IPS-20b (cell line): Measurements from ENCODE around the gene ANO1.

ENCODE experiments used
- H3K27ac ChIP-seq: one replicate; pipeline ENCODE4 v1.5.1; 2013; ENCODE audit warnings: low read length
- H3K27me3 ChIP-seq: 2 replicates; pipeline ENCODE4 v1.6.1; 2013; ENCODE audit warnings: mild to moderate bottlenecking, low read length, inconsistent platforms; ENCODE audit not compliant: insufficient read depth
- H3K36me3 ChIP-seq: 2 replicates; pipeline ENCODE4 v1.6.1; 2013; ENCODE audit warnings: low read depth, mild to moderate bottlenecking, inconsistent platforms, low read length, moderate library complexity; ENCODE audit not compliant: insufficient read depth
- H3K4me1 ChIP-seq: 2 replicates; pipeline ENCODE4 v1.6.1; 2013; ENCODE audit warnings: mild to moderate bottlenecking, control low read depth, inconsistent platforms, low read length, moderate library complexity; ENCODE audit not compliant: insufficient read depth
- H3K4me3 ChIP-seq: 2 replicates; pipeline ENCODE4 v1.5.1; 2013; ENCODE audit warnings: mild to moderate bottlenecking, low read length, inconsistent platforms
- H3K9ac ChIP-seq: 2 replicates; pipeline ENCODE4 v1.6.1; 2013; ENCODE audit warnings: low read depth, mild to moderate bottlenecking, inconsistent platforms, low read length, moderate library complexity
- H3K9me3 ChIP-seq: 2 replicates; pipeline ENCODE4 v1.6.1; 2013; ENCODE audit warnings: mild to moderate bottlenecking, low read depth, low read length, inconsistent platforms; ENCODE audit not compliant: insufficient read depth

ANO1 gene

GRCh38 chr11:70124321-70125000 is 46.3 kb downstream of the ANO1 start:
- no peak overlapping the region for H3K27ac ChIP-seq
- no peak overlapping the region for H3K9ac ChIP-seq
- no peaks in the 10 kb centered on the region for H3K36me3 ChIP-seq
- H3K9me3 ChIP-seq = no peaks in the 10 kb centered on the region
- H3K4me1 ChIP-seq = peaks cover 22% of the 10 kb centered on the region
- no peak overlapping the region for H3K4me3 ChIP-seq
- no peaks in the 10 kb centered on the region; the same call in 1 of the 2 replicates for H3K27me3 ChIP-seq

GRCh38 chr11:70126494-70126893 is 48.4 kb downstream of the ANO1 start:
- H3K4me1 ChIP-seq = peaks cover 22% of the 10 kb centered on the region
- no peak overlapping the region for H3K27ac ChIP-seq

DNA sequence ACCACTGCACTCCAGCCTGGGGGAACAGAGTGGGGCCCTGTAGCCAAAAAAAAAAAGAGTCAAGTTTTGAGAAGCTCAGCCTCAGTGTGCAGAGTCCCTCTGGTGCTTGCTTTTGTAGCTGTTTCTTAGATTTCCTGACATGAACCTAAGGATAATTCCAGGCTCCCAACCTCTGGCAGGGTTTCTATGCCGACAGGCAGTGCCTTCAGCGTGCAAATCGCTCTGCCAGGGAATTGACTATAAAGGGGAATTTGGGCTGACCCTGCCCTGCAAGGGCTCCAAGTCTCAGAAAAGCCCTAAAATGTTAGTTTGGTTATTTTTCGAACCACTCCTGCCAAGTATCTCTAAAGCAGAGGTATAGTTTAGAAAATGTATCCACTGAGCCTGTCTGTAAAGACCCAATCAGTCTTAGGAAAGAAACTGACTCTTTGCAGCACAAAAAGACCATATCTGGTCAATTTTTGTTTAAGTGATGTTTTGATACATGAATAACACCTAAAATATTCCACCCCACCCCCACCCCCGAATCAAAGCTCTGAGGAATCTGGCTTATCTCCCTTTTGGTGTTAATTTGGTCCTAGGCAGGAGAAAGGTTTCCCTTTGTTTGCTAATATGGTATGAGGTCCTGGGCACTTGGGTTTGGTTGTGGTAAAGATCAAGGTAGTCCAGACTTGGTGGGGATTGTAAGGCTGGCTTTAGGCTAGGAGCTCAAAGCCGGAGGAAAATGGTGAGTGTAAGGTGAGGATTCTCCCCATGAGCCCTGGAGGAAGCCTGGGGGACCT is 49.7 kb downstream of the ANO1 start:
- Histone ChIP-seq H3K4me3 (no peak overlapping the region), H3K36me3 (no peaks in the 10 kb centered on the region), H3K9ac (no peak overlapping the region), H3K9me3 (no peaks in the 10 kb centered on the region), H3K4me1 (peaks cover 20% of the 10 kb centered on the region), H3K27ac (no peak overlapping the region), H3K27me3 (no peaks in the 10 kb centered on the region; the same call in 1 of the 2 replicates)

More at GRCh38 chr11:70126494-70126893, 48.4 kb downstream of the ANO1 start:
- Histone ChIP-seq H3K4me3 (no peak overlapping the region), H3K27me3 (no peaks in the 10 kb centered on the region; the same call in 1 of the 2 replicates), H3K9me3 (no peaks in the 10 kb centered on the region), H3K36me3 (no peaks in the 10 kb centered on the region), H3K9ac (no peak overlapping the region)

DNA sequence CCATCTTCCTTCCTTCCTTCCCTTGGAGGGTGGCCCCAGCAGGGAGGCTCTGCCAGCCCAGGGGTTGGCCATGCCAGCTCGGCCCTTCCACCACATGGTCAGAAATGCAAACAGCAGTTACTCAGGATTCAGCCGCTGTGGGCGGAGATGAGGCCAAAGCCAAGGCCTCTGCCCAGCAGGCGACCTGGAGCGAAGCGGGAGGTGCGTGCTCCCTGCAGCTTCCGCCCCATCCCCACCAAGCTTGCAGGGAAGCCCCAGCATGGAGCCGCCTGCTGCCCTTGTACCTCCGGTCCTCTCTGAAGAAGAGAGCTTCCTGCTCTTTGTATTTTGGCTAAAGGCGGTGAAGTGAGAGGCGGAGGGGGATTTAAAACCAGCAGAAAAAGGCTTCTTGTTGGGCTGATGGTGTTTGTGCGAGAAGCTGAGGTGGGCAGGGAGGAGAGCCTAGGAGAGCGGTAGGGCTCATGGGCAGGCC is 50.4 kb downstream of the ANO1 start:
- Histone ChIP-seq H3K9ac (peak overlapping the region; percentile 41; the same call in 1 of the 2 replicates), H3K27ac (no peak overlapping the region), H3K4me1 (peaks cover 18% of the 10 kb centered on the region), H3K36me3 (no peaks in the 10 kb centered on the region), H3K9me3 (no peaks in the 10 kb centered on the region), H3K4me3 (no peak overlapping the region; the same call in 1 of the 2 replicates), H3K27me3 (no peaks in the 10 kb centered on the region)

GRCh38 chr11:70129051-70129592 is 51.0 kb downstream of the ANO1 start:
- Histone ChIP-seq H3K27me3 (0 out of 2 replicates have a peak, but pooled peaks cover 2% of the 10 kb centered on the region), H3K9me3 (no peaks in the 10 kb centered on the region), H3K36me3 (no peaks in the 10 kb centered on the region), H3K4me3 (no peak overlapping the region; the same call in 1 of the 2 replicates), H3K4me1 (peaks cover 18% of the 10 kb centered on the region), H3K27ac (no peak overlapping the region), H3K9ac (peak overlapping the region; percentile 41; the same call in 1 of the 2 replicates)

DNA sequence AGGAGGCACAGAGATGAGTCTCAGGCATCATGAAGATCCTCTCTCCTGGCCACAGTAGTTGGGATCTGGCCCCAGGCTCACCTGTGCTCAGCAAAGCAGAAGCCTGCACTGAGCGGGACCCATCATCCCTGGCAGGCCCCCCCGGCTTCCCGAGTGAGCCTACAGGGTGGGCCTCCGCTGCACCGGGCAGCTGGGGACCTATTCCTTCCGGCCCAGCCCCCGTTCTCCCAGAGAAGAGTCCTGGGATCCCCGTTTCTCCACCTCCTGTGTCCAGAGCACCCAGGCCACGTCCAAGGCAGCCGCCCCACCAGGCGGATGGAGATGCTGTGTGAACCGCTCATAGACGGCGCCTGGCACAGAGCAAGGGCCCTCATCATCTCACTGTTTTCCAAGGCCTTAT is 52.5 kb downstream of the ANO1 start:
- no peaks in the 10 kb centered on the region for H3K9me3 ChIP-seq
- H3K36me3 ChIP-seq = no peaks in the 10 kb centered on the region
- peaks cover 18% of the 10 kb centered on the region for H3K4me1 ChIP-seq
- no peak overlapping the region for H3K27ac ChIP-seq
- no peak overlapping the region for H3K9ac ChIP-seq
- 0 out of 2 replicates have a peak, but pooled peaks cover 9% of the 10 kb centered on the region for H3K27me3 ChIP-seq
- no peak overlapping the region for H3K4me3 ChIP-seq

DNA sequence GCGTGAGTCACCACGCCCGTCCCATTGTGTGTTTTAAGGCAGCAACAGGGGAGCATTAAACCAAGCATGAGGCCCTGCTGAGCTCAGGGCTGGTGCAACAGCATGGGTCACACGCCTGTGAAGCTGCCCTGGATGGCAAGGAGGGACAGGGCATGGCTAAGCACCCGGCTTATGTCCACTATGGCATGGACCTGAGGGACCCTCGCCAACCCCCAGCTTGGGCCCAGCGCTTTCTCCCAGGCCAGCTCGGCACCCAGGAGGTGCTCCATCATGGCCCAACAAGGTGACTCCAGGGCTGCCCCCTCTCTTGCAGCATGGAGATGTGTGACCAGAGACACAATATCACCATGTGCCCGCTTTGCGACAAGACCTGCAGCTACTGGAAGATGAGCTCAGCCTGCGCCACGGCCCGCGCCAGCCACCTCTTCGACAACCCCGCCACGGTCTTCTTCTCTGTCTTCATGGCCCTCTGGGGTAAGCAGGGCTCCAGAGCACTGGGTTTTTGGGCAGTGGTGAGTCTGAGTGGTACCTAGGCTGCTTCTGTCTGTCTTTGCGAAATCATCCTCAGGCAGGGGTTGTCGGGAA is 53.6 kb downstream of the ANO1 start:
- Histone ChIP-seq H3K36me3 (no peaks in the 10 kb centered on the region), H3K4me3 (no peak overlapping the region), H3K9ac (no peak overlapping the region), H3K27me3 (0 out of 2 replicates have a peak, but pooled peaks cover 9% of the 10 kb centered on the region), H3K27ac (no peak overlapping the region), H3K4me1 (peaks cover 18% of the 10 kb centered on the region), H3K9me3 (no peaks in the 10 kb centered on the region)

- H3K4me1 ChIP-seq = peaks cover 16% of the 10 kb centered on the region
- no peaks in the 10 kb centered on the region for H3K36me3 ChIP-seq
- no peak overlapping the region for H3K4me3 ChIP-seq
- no peak overlapping the region for H3K27ac ChIP-seq
- H3K9ac ChIP-seq = no peak overlapping the region
- no peaks in the 10 kb centered on the region for H3K9me3 ChIP-seq
- 0 out of 2 replicates have a peak, but pooled peaks cover 9% of the 10 kb centered on the region for H3K27me3 ChIP-seq
These were observed 54.5 kb downstream of the ANO1 start for GRCh38 chr11:70132641-70133040.

DNA sequence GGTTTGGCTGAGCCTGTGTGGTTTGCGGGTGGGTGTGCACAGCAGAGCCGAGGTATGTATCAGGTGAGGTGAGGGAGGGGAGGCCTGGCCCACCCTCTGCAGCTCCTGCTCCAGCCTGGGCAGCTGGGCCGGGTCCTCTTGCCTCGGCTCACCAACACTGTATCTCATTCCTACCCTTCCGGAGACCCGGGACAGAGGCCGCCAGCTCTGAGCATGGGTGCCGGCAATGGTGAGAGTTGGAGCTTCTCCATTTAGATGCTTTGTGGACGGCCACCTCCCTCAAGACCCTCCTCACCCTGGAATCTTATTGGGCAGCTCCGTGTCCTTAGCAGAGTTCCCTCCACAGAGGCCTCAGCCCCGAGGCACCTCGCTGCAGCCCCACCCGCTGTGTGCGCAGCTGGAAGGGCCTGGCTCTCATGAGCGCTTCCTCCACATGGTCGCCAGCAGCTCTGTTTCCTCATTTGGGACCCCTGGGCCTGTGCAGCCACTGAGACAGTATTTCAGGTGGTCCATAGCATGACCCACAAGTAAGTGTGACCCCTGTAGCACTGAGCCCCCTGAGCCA is 55.7 kb downstream of the ANO1 start:
- no peak overlapping the region for H3K27ac ChIP-seq
- H3K9ac ChIP-seq = no peak overlapping the region
- peaks cover 4% of the 10 kb centered on the region; the same call in 1 of the 2 replicates for H3K4me1 ChIP-seq
- no peak overlapping the region for H3K4me3 ChIP-seq
- H3K36me3 ChIP-seq = no peaks in the 10 kb centered on the region
- no peaks in the 10 kb centered on the region for H3K9me3 ChIP-seq
- peaks cover 13% of the 10 kb centered on the region; the same call in 1 of the 2 replicates for H3K27me3 ChIP-seq

GRCh38 chr11:70134490-70134889 is 56.4 kb downstream of the ANO1 start:
- H3K4me3 ChIP-seq = no peak overlapping the region
- no peak overlapping the region for H3K27ac ChIP-seq
- H3K9ac ChIP-seq = no peak overlapping the region
- H3K9me3 ChIP-seq = no peaks in the 10 kb centered on the region
- no peaks in the 10 kb centered on the region for H3K4me1 ChIP-seq
- H3K36me3 ChIP-seq = no peaks in the 10 kb centered on the region
- H3K27me3 ChIP-seq = peaks cover 18% of the 10 kb centered on the region; the same call in 1 of the 2 replicates

DNA sequence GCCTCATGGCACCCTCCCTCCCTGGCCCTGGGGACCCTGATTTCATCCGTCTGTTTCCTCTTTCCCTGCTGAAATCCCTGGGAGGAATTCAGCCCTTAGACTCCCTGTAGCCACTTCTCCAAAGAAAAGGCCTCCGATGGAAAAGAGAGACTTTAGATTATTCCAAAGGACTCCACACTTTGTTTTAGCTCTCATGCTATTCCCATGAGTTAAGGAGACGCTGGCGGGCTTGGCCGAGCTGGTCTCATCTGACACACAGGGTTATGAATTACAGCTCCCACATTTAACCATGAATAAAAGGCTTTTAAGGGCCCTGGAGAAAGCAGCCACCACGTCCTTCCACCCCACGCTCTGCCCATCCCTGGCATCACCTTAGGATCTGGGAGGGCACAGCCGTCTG is 57.0 kb downstream of the ANO1 start:
- peaks cover 24% of the 10 kb centered on the region for H3K27me3 ChIP-seq
- no peaks in the 10 kb centered on the region for H3K9me3 ChIP-seq
- H3K36me3 ChIP-seq = no peaks in the 10 kb centered on the region
- H3K4me1 ChIP-seq = no peaks in the 10 kb centered on the region
- no peak overlapping the region for H3K9ac ChIP-seq
- H3K27ac ChIP-seq = no peak overlapping the region
- no peak overlapping the region for H3K4me3 ChIP-seq
